Mesendoderm (in vitro differentiated cells): Measurements from ENCODE around the gene SETD9.

Experiments
- DNase-seq: peaks from one replicate; pipeline ENCODE4 v3.0.0; 2013
- H2AK5ac ChIP-seq: 2 replicates; pipeline ENCODE4 v1.6.1; 2013; ENCODE audit warnings: low read length, inconsistent platforms
- H2BK120ac ChIP-seq: 2 replicates; pipeline ENCODE4 v1.6.1; 2013; ENCODE audit warnings: low read depth, mild to moderate bottlenecking, low read length, moderate library complexity, mixed read lengths
- H2BK15ac ChIP-seq: replicated peaks from 2 replicates; pipeline ENCODE4 v1.6.1; 2013; ENCODE audit warnings: low read depth, mild to moderate bottlenecking, moderate library complexity
- H2BK5ac ChIP-seq: 2 replicates; pipeline ENCODE4 v1.6.1; 2013; ENCODE audit warnings: low read length, inconsistent platforms
- H3K18ac ChIP-seq: 2 replicates; pipeline ENCODE4 v1.6.1; 2013; ENCODE audit warnings: mild to moderate bottlenecking, low read length, mixed read lengths
- H3K23ac ChIP-seq: one replicate; pipeline ENCODE4 v1.6.1; 2013; ENCODE audit warnings: low read length
- H3K27ac ChIP-seq: 2 replicates; pipeline ENCODE4 v1.5.1; 2013; ENCODE audit warnings: low read depth, mild to moderate bottlenecking, inconsistent platforms, low read length, moderate library complexity
- H3K27me3 ChIP-seq: 2 replicates; pipeline ENCODE4 v1.6.1; 2013; ENCODE audit warnings: low read length, control low read depth, mild to moderate bottlenecking, inconsistent platforms; ENCODE audit not compliant: insufficient read depth, poor library complexity
- H3K36me3 ChIP-seq: 2 replicates; pipeline ENCODE4 v1.6.1; 2013; ENCODE audit warnings: low read length, inconsistent platforms; ENCODE audit not compliant: control insufficient read depth, insufficient read depth
- H3K4ac ChIP-seq: one replicate; pipeline ENCODE4 v1.6.1; 2013; ENCODE audit warnings: low read depth, mild to moderate bottlenecking, low read length, moderate library complexity
- H3K4me1 ChIP-seq: 2 replicates; pipeline ENCODE4 v1.6.1; 2013; ENCODE audit warnings: low read depth, low read length, inconsistent platforms; ENCODE audit not compliant: control insufficient read depth
- H3K4me2 ChIP-seq: 2 replicates; pipeline ENCODE4 v1.6.1; 2013; ENCODE audit warnings: low read length
- H3K4me3 ChIP-seq: 2 replicates; pipeline ENCODE4 v1.5.1; 2013; ENCODE audit warnings: mild to moderate bottlenecking, low read length
- H3K56ac ChIP-seq: one replicate; pipeline ENCODE4 v1.6.1; 2013; ENCODE audit warnings: low read length
- H3K79me1 ChIP-seq: 2 replicates; pipeline ENCODE4 v1.6.1; 2013; ENCODE audit warnings: low read length, inconsistent platforms
- H3K79me2 ChIP-seq: 2 replicates; pipeline ENCODE4 v1.6.1; 2013; ENCODE audit warnings: mild to moderate bottlenecking, low read length; ENCODE audit not compliant: control insufficient read depth, insufficient read depth
- H3K9ac ChIP-seq: 2 replicates; pipeline ENCODE4 v1.6.1; 2013; ENCODE audit warnings: low read length, inconsistent platforms
- H4K5ac ChIP-seq: one replicate; pipeline ENCODE4 v1.6.1; 2013; ENCODE audit warnings: low read length
- H4K8ac ChIP-seq: one replicate; pipeline ENCODE4 v1.6.1; 2013; ENCODE audit warnings: low read depth, mild to moderate bottlenecking, control low read depth, low read length, moderate library complexity
- WGBS: extraction: QIAGEN DNeasy Blood & Tissue Kit; methylation state at CpG from one replicate; pipeline ENCODE4 v1.1.7; 2013; ENCODE audit warnings: low lambda C conversion rate, missing lambda C conversion rate; ENCODE audit not compliant: insufficient coverage; ENCODE audit errors: extremely low coverage; 5-methylcytosine and 5-hydroxymethylcytosine counted together

Gene SETD9

DNA sequence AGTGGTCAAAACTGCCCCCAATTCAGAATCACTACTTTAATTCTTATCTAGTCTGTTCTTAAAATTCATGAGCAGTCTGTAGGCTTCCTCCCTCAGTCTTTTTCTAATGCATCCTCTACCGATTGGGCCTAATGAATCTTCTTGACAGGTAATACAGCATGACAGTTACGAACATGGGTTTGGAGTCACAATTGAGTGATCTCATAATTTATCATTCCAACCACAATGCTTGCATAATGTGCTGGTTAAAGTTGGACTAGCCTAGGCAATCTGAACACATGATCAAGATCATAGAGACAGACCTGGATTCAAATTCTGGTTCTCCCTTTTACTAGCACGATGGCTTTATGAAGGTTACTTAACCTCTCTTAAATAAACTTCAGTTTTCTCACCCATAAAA lies 33.1 kb upstream of the SETD9 start:
- WGBS = no CpG with 5 or more reads among the region's 3 CpGs
- no peak overlapping the region for H2BK120ac ChIP-seq
- no peaks in the 10 kb centered on the region for H3K4me1 ChIP-seq
- no peak overlapping the region for H3K18ac ChIP-seq
- no peaks in the 10 kb centered on the region for H3K79me1 ChIP-seq
- no peak overlapping the region for H3K56ac ChIP-seq
- H2BK15ac ChIP-seq = no peak overlapping the region
- no peak overlapping the region for H4K5ac ChIP-seq
- no peak overlapping the region for H3K9ac ChIP-seq
- no peak overlapping the region for H4K8ac ChIP-seq
- no peak overlapping the region for H3K23ac ChIP-seq
- H3K4me2 ChIP-seq = no peak overlapping the region
- no peak overlapping the region for H3K4ac ChIP-seq
- no peak overlapping the region for H3K27ac ChIP-seq
- no peaks in the 10 kb centered on the region for H3K36me3 ChIP-seq
- no peak overlapping the region for H2AK5ac ChIP-seq
- no peak overlapping the region for H2BK5ac ChIP-seq
- H3K27me3 ChIP-seq = no peaks in the 10 kb centered on the region
- H3K4me3 ChIP-seq = no peak overlapping the region
- no peaks in the 10 kb centered on the region for H3K79me2 ChIP-seq
- DNase-seq = no peak

DNA sequence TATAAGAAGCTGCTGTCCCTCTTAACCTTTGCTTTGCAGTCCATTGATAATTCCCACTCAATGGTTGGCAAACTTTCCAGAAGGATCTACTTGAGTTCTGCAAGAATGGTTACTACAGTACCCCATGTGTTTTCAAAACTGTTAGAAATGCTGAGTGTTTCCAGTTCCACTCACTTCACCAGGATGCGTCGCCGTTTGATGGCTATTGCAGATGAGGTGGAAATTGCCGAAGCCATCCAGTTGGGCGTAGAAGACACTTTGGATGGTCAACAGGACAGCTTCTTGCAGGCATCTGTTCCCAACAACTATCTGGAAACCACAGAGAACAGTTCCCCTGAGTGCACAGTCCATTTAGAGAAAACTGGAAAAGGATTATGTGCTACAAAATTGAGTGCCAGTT lies 27.8 kb upstream of the SETD9 start:
- H3K4ac ChIP-seq = no peak overlapping the region
- H3K36me3 ChIP-seq = peaks cover 10% of the 10 kb centered on the region
- H3K23ac ChIP-seq = no peak overlapping the region
- WGBS = no CpG with 5 or more reads among the region's 5 CpGs
- no peak overlapping the region for H3K56ac ChIP-seq
- no peak overlapping the region for H3K27ac ChIP-seq
- no peak overlapping the region for H2BK5ac ChIP-seq
- H2BK120ac ChIP-seq = no peak overlapping the region
- DNase-seq = no peak
- no peak overlapping the region for H3K4me2 ChIP-seq
- no peak overlapping the region for H3K4me3 ChIP-seq
- no peaks in the 10 kb centered on the region for H3K79me1 ChIP-seq
- H3K4me1 ChIP-seq = no peaks in the 10 kb centered on the region
- no peak overlapping the region for H3K18ac ChIP-seq
- no peak overlapping the region for H4K8ac ChIP-seq
- H3K9ac ChIP-seq = no peak overlapping the region
- H3K79me2 ChIP-seq = no peaks in the 10 kb centered on the region
- no peaks in the 10 kb centered on the region for H3K27me3 ChIP-seq
- no peak overlapping the region for H4K5ac ChIP-seq
- H2AK5ac ChIP-seq = no peak overlapping the region
- no peak overlapping the region for H2BK15ac ChIP-seq

DNA sequence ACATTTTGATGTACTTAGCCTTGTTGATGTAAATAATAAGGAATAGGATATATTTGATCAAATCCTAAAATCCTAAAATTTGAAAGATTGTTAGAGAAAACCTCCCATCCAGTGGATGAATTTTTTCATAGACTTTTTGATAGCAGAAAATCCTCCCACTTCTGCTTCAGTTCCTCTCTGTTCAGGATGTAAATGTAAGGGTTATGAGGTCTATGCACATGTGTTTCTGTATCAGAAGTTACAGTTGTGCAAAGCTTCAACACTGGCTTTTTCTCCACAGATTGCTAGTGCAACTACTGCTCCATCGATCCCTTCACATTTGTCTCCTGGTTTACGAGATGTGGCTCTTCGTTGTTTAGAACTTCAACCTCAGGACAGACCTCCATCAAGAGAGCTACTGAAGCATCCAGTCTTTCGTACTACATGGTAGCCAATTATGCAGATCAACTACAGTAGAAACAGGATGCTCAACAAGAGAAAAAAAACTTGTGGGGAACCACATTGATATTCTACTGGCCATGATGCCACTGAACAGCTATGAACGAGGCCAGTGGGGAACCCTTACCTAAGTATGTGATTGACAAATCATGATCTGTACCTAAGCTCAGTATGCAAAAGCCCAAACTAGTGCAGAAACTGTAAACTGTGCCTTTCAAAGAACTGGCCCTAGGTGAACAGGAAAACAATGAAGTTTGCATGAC lies 16.0 kb upstream of the SETD9 start:
- DNase-seq = no peak
- no peak overlapping the region for H3K4ac ChIP-seq

DNA sequence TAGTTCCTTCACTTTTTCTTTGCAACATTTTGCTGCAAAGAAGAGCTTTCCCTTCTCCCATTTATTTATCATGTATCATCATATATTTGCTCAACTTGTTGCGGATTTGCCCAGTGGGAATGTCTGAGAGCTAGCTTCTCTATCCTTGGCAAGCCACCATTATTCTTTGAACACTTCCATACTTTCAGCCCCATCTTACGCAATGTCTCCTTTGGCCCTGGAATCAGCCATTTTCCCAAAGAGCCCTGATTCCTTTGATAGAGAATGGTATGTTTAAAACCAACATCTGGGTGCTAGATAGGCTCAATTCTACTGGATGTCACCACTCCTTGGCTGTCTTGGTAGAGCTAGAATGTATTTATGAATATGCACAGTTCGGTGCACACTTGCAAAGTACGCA lies 12.6 kb upstream of the SETD9 start:
- Histone ChIP-seq H2BK15ac (no peak overlapping the region), H3K56ac (no peak overlapping the region), H3K9ac (no peak overlapping the region), H3K36me3 (peaks cover 1% of the 10 kb centered on the region), H2AK5ac (no peak overlapping the region), H2BK5ac (no peak overlapping the region), H4K5ac (no peak overlapping the region), H2BK120ac (no peak overlapping the region), H3K4me1 (no peaks in the 10 kb centered on the region), H3K27me3 (no peaks in the 10 kb centered on the region), H3K23ac (no peak overlapping the region), H3K4me2 (no peak overlapping the region), H3K79me2 (no peaks in the 10 kb centered on the region), H3K79me1 (no peaks in the 10 kb centered on the region), H4K8ac (no peak overlapping the region), H3K4ac (no peak overlapping the region), H3K27ac (no peak overlapping the region), H3K18ac (no peak overlapping the region), H3K4me3 (no peak overlapping the region)
- DNase-seq = no peak
- WGBS = no CpG with 5 or more reads among the region's 4 CpGs

More for the DNA sequence above, 16.0 kb upstream of the SETD9 start:
- Histone ChIP-seq H3K18ac (no peak overlapping the region), H3K36me3 (peaks cover 1% of the 10 kb centered on the region), H3K79me2 (no peaks in the 10 kb centered on the region), H3K9ac (no peak overlapping the region), H3K4me2 (no peak overlapping the region), H2BK120ac (no peak overlapping the region), H2AK5ac (no peak overlapping the region), H4K8ac (no peak overlapping the region), H4K5ac (no peak overlapping the region), H3K27me3 (no peaks in the 10 kb centered on the region), H3K79me1 (no peaks in the 10 kb centered on the region), H2BK15ac (no peak overlapping the region), H3K4me1 (no peaks in the 10 kb centered on the region), H3K23ac (no peak overlapping the region), H3K27ac (no peak overlapping the region), H3K56ac (no peak overlapping the region), H2BK5ac (no peak overlapping the region), H3K4me3 (no peak overlapping the region)
- no CpG with 5 or more reads among the region's 5 CpGs for WGBS

DNA sequence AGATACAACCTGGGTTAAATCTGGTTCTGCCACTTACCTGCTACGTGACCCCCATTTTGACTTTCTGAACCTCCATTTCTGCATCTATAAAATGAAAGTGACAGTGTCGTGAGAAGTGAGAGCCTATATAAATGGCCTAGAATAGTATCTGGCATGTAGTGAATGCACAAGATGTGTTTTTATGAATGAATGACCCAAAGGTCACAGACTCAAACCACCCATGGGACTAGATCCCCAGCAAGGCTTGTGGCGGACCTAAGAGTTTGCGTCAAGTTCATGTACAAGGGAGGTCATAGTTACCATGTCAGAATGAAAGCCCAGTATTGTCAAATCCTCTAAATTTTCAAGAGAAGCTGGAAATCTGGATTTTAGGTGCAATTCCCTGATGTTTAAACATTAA lies 11.2 kb upstream of the SETD9 start:
- H4K5ac ChIP-seq = no peak overlapping the region
- H2BK5ac ChIP-seq = no peak overlapping the region
- no peak overlapping the region for H3K56ac ChIP-seq
- H3K79me1 ChIP-seq = no peaks in the 10 kb centered on the region
- H3K9ac ChIP-seq = no peak overlapping the region
- H3K4me3 ChIP-seq = no peak overlapping the region
- no CpG with 5 or more reads among the region's 4 CpGs for WGBS
- peaks cover 1% of the 10 kb centered on the region for H3K36me3 ChIP-seq
- DNase-seq = no peak
- no peaks in the 10 kb centered on the region for H3K4me1 ChIP-seq
- no peak overlapping the region for H3K23ac ChIP-seq
- no peak overlapping the region for H3K27ac ChIP-seq
- no peak overlapping the region for H2AK5ac ChIP-seq
- no peak overlapping the region for H3K18ac ChIP-seq
- no peak overlapping the region for H2BK15ac ChIP-seq
- H2BK120ac ChIP-seq = no peak overlapping the region
- H3K4me2 ChIP-seq = no peak overlapping the region
- no peaks in the 10 kb centered on the region for H3K27me3 ChIP-seq
- H4K8ac ChIP-seq = no peak overlapping the region
- H3K79me2 ChIP-seq = no peaks in the 10 kb centered on the region
- no peak overlapping the region for H3K4ac ChIP-seq

DNA sequence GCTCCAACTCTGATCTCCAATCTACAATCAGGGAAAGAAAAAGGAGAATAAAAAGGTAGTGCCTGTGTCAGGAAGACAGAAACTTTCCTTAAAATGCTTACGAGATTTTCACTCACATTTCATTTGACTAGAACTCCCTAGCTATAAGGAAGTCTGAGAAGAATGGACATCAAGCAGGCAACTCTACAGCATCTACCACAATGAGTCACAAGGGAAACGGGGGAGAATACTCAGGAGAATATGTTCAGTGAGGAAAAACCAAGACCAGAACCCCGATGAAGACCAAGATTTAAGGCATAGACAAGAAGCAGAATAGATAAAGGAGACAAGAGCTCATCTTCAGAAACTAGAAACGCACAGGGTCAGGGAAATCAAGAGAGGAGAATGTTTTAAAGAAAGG lies 9.0 kb upstream of the SETD9 start:
- no peak overlapping the region for H4K8ac ChIP-seq
- H3K56ac ChIP-seq = no peak overlapping the region
- DNase-seq = no peak
- no peaks in the 10 kb centered on the region for H3K4me1 ChIP-seq
- H3K36me3 ChIP-seq = no peaks in the 10 kb centered on the region
- H3K27me3 ChIP-seq = no peaks in the 10 kb centered on the region
- H3K79me1 ChIP-seq = no peaks in the 10 kb centered on the region
- no peak overlapping the region for H3K4ac ChIP-seq
- no peak overlapping the region for H2AK5ac ChIP-seq
- H3K9ac ChIP-seq = no peak overlapping the region
- H2BK5ac ChIP-seq = no peak overlapping the region
- H3K4me2 ChIP-seq = no peak overlapping the region
- H2BK120ac ChIP-seq = no peak overlapping the region
- H3K27ac ChIP-seq = no peak overlapping the region
- H3K23ac ChIP-seq = no peak overlapping the region
- H4K5ac ChIP-seq = no peak overlapping the region
- H2BK15ac ChIP-seq = no peak overlapping the region
- no peaks in the 10 kb centered on the region for H3K79me2 ChIP-seq
- H3K4me3 ChIP-seq = no peak overlapping the region
- no peak overlapping the region for H3K18ac ChIP-seq
- WGBS = no CpG with 5 or more reads among the region's 4 CpGs
